HepG2 (cell line): ENCODE measurements around the gene PAK6. TPM values are rescaled to one million over a fixed set of nuclear protein-coding genes. Genes with fewer than 3 reads are reported as not detected.

Experiments
- ATAC-seq: fragments of 200-7000 bp; cut with Tn5 transposase; 3 replicates; pipeline ENCODE4 v1.9.1; 2020; ENCODE audit warnings: mild to moderate bottlenecking, moderate library complexity
- BruUV-seq: library from RNA; stranded (reverse); fragments of 400-500 nt; replicated peaks from 2 replicates; lab custom pipeline; 2021; lab: Mats Ljungman, UMichigan
- CTCF ChIA-PET: fragments of 300-600 bp; formaldehyde crosslinking; extraction: SDS; loops from one replicate; lab custom pipeline; 2021; ENCODE audit warnings: low total read pairs, inconsistent platforms, low intra/inter-chr PET ratio; lab: Yijun Ruan, JAX
- POLR2A ChIA-PET: fragments of 350-600 bp; sonication (Branson Sonifier 250); formaldehyde crosslinking; loops from one replicate; lab custom pipeline; 2020; ENCODE audit warnings: antibody characterized with exemption, inconsistent platforms; lab: Yijun Ruan, JAX
- DNase-seq: peaks from one replicate; pipeline ENCODE4 v3.0.0-alpha.2; 2015; ENCODE audit warnings: low spot score
- FAIRE-seq: peaks from 3 replicates; lab custom pipeline; 2011; peaks lifted over from hg19 to GRCh38; lab: Jason Lieb, UNC
- H2AFZ ChIP-seq: one replicate; pipeline ENCODE4 v1.6.1; 2011; ENCODE audit warnings: low read length, inconsistent platforms
- H3K27ac ChIP-seq: fragments of 300-600 bp; 3 replicates; pipeline ENCODE4 v1.8.0; 2011; ENCODE audit warnings: mixed run types, mild to moderate bottlenecking, mixed read lengths, low read length, inconsistent platforms; ENCODE audit not compliant: insufficient read depth; ENCODE audit errors: extremely low read length
- H3K27me3 ChIP-seq, 2 experiments: fragments of 200-600 bp in 1 of 2; 2 replicates in 1 of 2; 3 replicates in 1 of 2; pipeline versions ENCODE4 v1.6.0 to v1.8.0; 2011; ENCODE audit warnings: low read length in 2 of 2, mild to moderate bottlenecking in 2 of 2, moderate library complexity in 2 of 2, inconsistent platforms in 1 of 2; ENCODE audit not compliant: insufficient read depth in 2 of 2, control insufficient read depth in 1 of 2
- H3K36me3 ChIP-seq, 2 experiments: fragments of 200-600 bp in 1 of 2; replicated peaks in 1 of 2; 2 replicates in 1 of 2; 3 replicates in 1 of 2; pipeline versions ENCODE4 v1.5.1 to v1.8.0; 2011; ENCODE audit warnings: low read length in 2 of 2, inconsistent platforms in 1 of 2; ENCODE audit not compliant: insufficient read depth in 2 of 2, control insufficient read depth in 1 of 2
- H3K4me1 ChIP-seq: 2 replicates; pipeline ENCODE4 v1.5.1; 2012; ENCODE audit warnings: low read length, inconsistent platforms; ENCODE audit not compliant: insufficient read depth
- H3K4me2 ChIP-seq: 2 replicates; pipeline ENCODE4 v1.6.0; 2011; ENCODE audit warnings: low read depth, low read length, inconsistent platforms
- H3K4me3 ChIP-seq, 3 experiments: fragments of 200-600 bp in 1 of 3; sonication (generic), shearing (Covaris generic) in 1 of 3; replicated peaks in 1 of 3; 2 replicates each; pipeline ENCODE4 v1.5.1; 2011 to 2016; ENCODE audit warnings: low read length in 3 of 3, inconsistent platforms in 2 of 3, low read depth in 2 of 3, mild to moderate bottlenecking in 2 of 3, control low read depth in 1 of 3, mixed read lengths in 1 of 3; ENCODE audit not compliant: insufficient read depth in 1 of 3
- H3K79me2 ChIP-seq: one replicate; pipeline ENCODE4 v1.6.1; 2011; ENCODE audit warnings: low read length, inconsistent platforms; ENCODE audit not compliant: insufficient read depth
- H3K9ac ChIP-seq: 2 replicates; pipeline ENCODE4 v1.6.0; 2011; ENCODE audit warnings: mild to moderate bottlenecking, low read depth, low read length, inconsistent platforms; ENCODE audit not compliant: insufficient read depth
- H3K9me3 ChIP-seq: 2 replicates; pipeline ENCODE4 v1.5.1; 2012; ENCODE audit warnings: mild to moderate bottlenecking, low read length
- H4K20me1 ChIP-seq: 2 replicates; pipeline ENCODE4 v1.6.0; 2011; ENCODE audit warnings: inconsistent platforms, mild to moderate bottlenecking, low read length, moderate library complexity; ENCODE audit not compliant: insufficient read depth
- AGO1 ChIP-seq: fragments of 200-400 bp; formaldehyde crosslinking; IDR thresholded peaks from 2 replicates; pipeline ENCODE4 v1.6.1; 2017; ENCODE audit warnings: mild to moderate bottlenecking, low read depth, low read length, moderate library complexity; ENCODE audit not compliant: poor library complexity, severe bottlenecking
- AKNA ChIP-seq: sonication (generic); formaldehyde crosslinking; IDR thresholded peaks from 2 replicates; pipeline ENCODE4 v1.4.0; 2020; ENCODE audit warnings: missing genetic modification reagents, borderline replicate concordance
- DNMT1 ChIP-seq: sonication (generic); formaldehyde crosslinking; IDR thresholded peaks from 2 replicates; pipeline ENCODE4 v1.5.1; 2020; ENCODE audit warnings: mild to moderate bottlenecking, missing genetic modification reagents
- MATR3 ChIP-seq: sonication (generic); formaldehyde crosslinking; IDR thresholded peaks from 2 replicates; pipeline ENCODE4 v1.4.0; 2020; ENCODE audit warnings: missing genetic modification reagents
- MBD4 ChIP-seq: IDR thresholded peaks from 2 replicates; pipeline ENCODE4 v1.6.1; 2012; ENCODE audit warnings: low read length, inconsistent platforms, borderline replicate concordance
- NR2F2 ChIP-seq: IDR thresholded peaks from 2 replicates; pipeline ENCODE4 v1.6.1; 2012; ENCODE audit warnings: low read depth, inconsistent platforms, borderline replicate concordance
- NR3C1 ChIP-seq: sonication (generic); formaldehyde crosslinking; IDR thresholded peaks from 2 replicates; pipeline ENCODE4 v1.4.0; 2020; ENCODE audit warnings: missing genetic modification reagents
- PATZ1 ChIP-seq: sonication (generic); formaldehyde crosslinking; IDR thresholded peaks from 2 replicates; pipeline ENCODE4 v1.4.0; 2020; ENCODE audit warnings: missing genetic modification reagents
- PLSCR1 ChIP-seq: sonication (generic); formaldehyde crosslinking; IDR thresholded peaks from 2 replicates; pipeline ENCODE4 v1.5.0; 2020; ENCODE audit warnings: missing genetic modification reagents, mild to moderate bottlenecking, borderline replicate concordance
- RCOR2 ChIP-seq: IDR thresholded peaks from 2 replicates; pipeline ENCODE4 v1.6.1; 2016; ENCODE audit warnings: missing biosample characterization, missing genetic modification reagents
- ZBTB14 ChIP-seq: sonication (generic); formaldehyde crosslinking; IDR thresholded peaks from 2 replicates; pipeline ENCODE4 v1.4.0; 2020; ENCODE audit warnings: missing genetic modification reagents
- WGBS: methylation state at CpG from one replicate; pipeline ENCODE4 v1.1.6; 2017; ENCODE audit warnings: low lambda C conversion rate; 5-methylcytosine and 5-hydroxymethylcytosine counted together
- in situ Hi-C: cut with HindIII; loops from 2 replicates; pipeline ENCODE4 v1.10.0; 2017; ENCODE audit warnings: low pct_unique_long_range_greater_than_20kb; ENCODE audit not compliant: extremely low pct_ligation_motif_present
- intact Hi-C: fragments of 100-400 bp; cut with micrococcal nuclease; formaldehyde crosslinking; loops from one replicate; pipeline ENCODE4 v1.10.0; 2022; ENCODE audit not compliant: unreplicated experiment
- polyA plus RNA-seq, 8 experiments: library from polyadenylated mRNA; depleted of rRNA in 3 of 8; stranded (reverse) in 7 of 8; unstranded in 1 of 8; fragments of >200 nt; fragmentation: Illumina TruSeq in 4 of 8; extraction: Trizol in 4 of 8; gene quantifications; 2 replicates each; pipeline versions ENCODE4 v1.2.1 to v1.2.3, GENCODE V29; 2011 to 2016; ENCODE audit warnings: low read depth in 4 of 8, missing spikeins in 1 of 8, mixed read lengths in 1 of 8; ENCODE audit not compliant: insufficient read depth in 1 of 8
- total RNA-seq, 5 experiments: library from RNA; depleted of rRNA; stranded (reverse); fragments of >200 nt; fragmentation: Illumina TruSeq; extraction: Trizol; gene quantifications; 2 replicates each; pipeline ENCODE4 v1.2.3, GENCODE V29; 2016; ENCODE audit warnings: low read depth in 1 of 5
- TF ChIP-seq, protein P1 (sequence below): IDR thresholded peaks from 2 replicates; pipeline ENCODE4 v1.6.1; 2016; ENCODE audit warnings: missing compliant biosample characterization, missing genetic modification reagents, borderline replicate concordance

PAK6 gene
- total and polyA plus RNA-seq, 2 of the 13 experiments (the other 11 are each of a cell fraction or from before 2014, with no cell fraction given) = 0.07 TPM; not detected in 1

DNA sequence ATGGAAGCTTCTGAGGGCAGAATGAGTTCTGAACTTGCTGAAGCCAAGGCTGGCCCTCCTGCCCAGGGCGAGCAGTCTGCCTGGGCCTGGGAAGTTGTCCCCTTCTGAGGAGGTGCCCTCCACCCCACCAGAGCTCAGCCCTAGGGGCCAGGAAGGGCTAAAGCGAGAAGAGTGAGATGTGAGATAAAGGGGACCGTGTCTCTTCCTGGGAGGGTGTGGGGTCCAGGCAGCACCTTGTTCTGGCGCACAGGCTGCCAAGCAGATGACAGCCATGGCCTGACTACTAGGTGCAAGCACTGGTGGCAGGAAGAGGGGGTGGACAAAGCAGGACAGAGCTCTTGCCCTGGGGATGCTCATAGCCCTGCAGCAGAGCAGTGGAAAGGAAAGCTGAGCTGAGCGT lies 3.7 kb downstream of the PAK6 start (continued):
- no peak for TF ChIP-seq AKNA (CRISPR knock-in tag)

DNA sequence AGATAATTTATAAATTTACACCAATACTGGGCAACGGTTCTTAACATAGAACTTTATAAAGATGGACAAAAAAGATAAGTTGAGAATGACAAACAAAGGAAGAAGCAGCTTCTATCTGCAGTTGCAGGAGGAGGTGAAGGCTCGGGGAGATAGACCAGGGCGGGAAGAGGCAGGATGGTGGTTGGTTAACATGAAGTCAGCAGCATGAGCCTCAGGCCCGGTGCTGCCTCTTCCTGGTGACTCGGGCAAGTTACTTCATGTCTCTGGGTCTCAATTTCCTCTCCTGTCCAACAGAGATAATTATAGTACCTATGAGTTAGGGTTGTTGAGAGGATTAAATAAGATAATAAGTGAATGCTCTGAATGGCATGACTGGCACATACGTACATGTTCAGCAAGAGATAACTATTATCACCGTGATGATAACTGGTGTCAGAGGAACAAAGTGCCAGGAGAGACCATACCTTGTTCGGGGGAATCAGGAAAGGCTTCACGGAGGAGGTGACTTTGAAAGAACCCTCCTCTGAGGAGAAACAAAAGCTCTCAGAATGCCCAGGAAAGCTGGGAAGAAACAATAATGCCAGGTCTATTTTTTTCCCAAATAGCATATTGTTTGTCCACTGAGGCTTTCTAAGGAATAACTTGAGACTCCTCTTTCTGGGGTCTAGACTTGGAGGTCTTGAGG lies 4.4 kb downstream of the PAK6 start:
- in situ Hi-C loops (no loop called here), intact Hi-C loops (no loop called here)
- 31% methylated on average over 9 of the region's 9 CpGs for WGBS
- no peak overlapping the region for H2AFZ ChIP-seq
- POLR2A ChIA-PET = no interaction called here
- H3K9me3 ChIP-seq = no peaks in the 10 kb centered on the region
- H3K4me1 ChIP-seq = peaks cover 35% of the 10 kb centered on the region
- no peak overlapping the region for H3K27ac ChIP-seq
- ATAC-seq = no peak
- H3K79me2 ChIP-seq = no peaks in the 10 kb centered on the region
- no TSS peak for BruUV-seq
- no peaks in the 10 kb centered on the region for H3K36me3 ChIP-seq
- peaks cover 9 to 67% of the 10 kb centered on the region in 2 experiments for H3K27me3 ChIP-seq
- CTCF ChIA-PET = no interaction called here
- no peaks in the 10 kb centered on the region for H4K20me1 ChIP-seq
- H3K9ac ChIP-seq = no peak overlapping the region
- H3K4me2 ChIP-seq = no peak overlapping the region
- no peak for DNase-seq
- no peak for FAIRE-seq
- H3K4me3 ChIP-seq = no peak overlapping the region
- TF ChIP-seq ZBTB14 (CRISPR knock-in tag) (no peak), PATZ1 (CRISPR knock-in tag) (no peak), PLSCR1 (CRISPR knock-in tag) (no peak), MBD4 (no peak), MATR3 (CRISPR knock-in tag) (no peak), NR3C1 (CRISPR knock-in tag) (no peak), DNMT1 (no peak), RCOR2 (CRISPR knock-in tag) (no peak), AGO1 (no peak), NR2F2 (no peak)
- TF ChIP-seq, protein P1, sequence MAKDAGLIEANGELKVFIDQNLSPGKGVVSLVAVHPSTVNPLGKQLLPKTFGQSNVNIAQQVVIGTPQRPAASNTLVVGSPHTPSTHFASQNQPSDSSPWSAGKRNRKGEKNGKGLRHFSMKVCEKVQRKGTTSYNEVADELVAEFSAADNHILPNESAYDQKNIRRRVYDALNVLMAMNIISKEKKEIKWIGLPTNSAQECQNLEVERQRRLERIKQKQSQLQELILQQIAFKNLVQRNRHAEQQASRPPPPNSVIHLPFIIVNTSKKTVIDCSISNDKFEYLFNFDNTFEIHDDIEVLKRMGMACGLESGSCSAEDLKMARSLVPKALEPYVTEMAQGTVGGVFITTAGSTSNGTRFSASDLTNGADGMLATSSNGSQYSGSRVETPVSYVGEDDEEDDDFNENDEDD (CRISPR knock-in tag) = no peak
